HG02852 (cell line): Measurements from ENCODE around the gene BCL7B.
"Not testable (repeated sequence)": the region's sequence is repeated elsewhere in the genome, so short reads cannot be mapped to it uniquely, and the experiment has no call there.

Source experiments
- ATAC-seq: cut with Tn5 transposase; IDR thresholded peaks from one replicate; pipeline ENCODE4 v1.9.1; 2021; ENCODE audit warnings: mild to moderate bottlenecking, moderate library complexity; ENCODE audit not compliant: unreplicated experiment

The BCL7B gene

GRCh38 chr7:73537051-73537450, 20.4 kb downstream of the BCL7B start:
- ATAC-seq: no peak

GRCh38 chr7:73536479-73536878, 21.0 kb downstream of the BCL7B start:
- no peak for ATAC-seq

- ATAC-seq: not testable (repeated sequence)
Observed at GRCh38 chr7:73535918-73536317, 21.6 kb downstream of the BCL7B start.

GRCh38 chr7:73533742-73534141, 23.7 kb downstream of the BCL7B start:
- ATAC-seq: no peak

GRCh38 chr7:73532224-73532623, 25.3 kb downstream of the BCL7B start:
- no peak for ATAC-seq

GRCh38 chr7:73530800-73531199, 26.7 kb downstream of the BCL7B start:
- ATAC-seq: no peak

- no peak for ATAC-seq
Observed at GRCh38 chr7:73526896-73527821, 30.3 kb downstream of the BCL7B start.

GRCh38 chr7:73526158-73526494, 31.4 kb downstream of the BCL7B start:
- ATAC-seq: not testable (repeated sequence)

GRCh38 chr7:73522105-73522872, 35.2 kb downstream of the BCL7B start, which contains the start of gene BAZ1B:
Gene BAZ1B (minus strand): TSS chr7:73522293. CDS start chr7:73521933, 360 bp downstream.
- peak; percentile 85 for ATAC-seq

- peak; percentile 48 for ATAC-seq
Observed at GRCh38 chr7:73521636-73522104, 35.8 kb downstream of the BCL7B start.

- ATAC-seq: no peak
Observed at GRCh38 chr7:73520673-73521635, 36.5 kb downstream of the BCL7B start.

- no peak for ATAC-seq
Observed at GRCh38 chr7:73519867-73520672, 37.4 kb downstream of the BCL7B start.

- ATAC-seq: no peak
Observed at GRCh38 chr7:73518470-73518869, 39.0 kb downstream of the BCL7B start.

- no peak for ATAC-seq
Observed at GRCh38 chr7:73517241-73517995, 40.1 kb downstream of the BCL7B start.

GRCh38 chr7:73515178-73515577, 42.3 kb downstream of the BCL7B start:
- ATAC-seq: no peak

GRCh38 chr7:73512018-73512780, 45.3 kb downstream of the BCL7B start:
- no peak for ATAC-seq

GRCh38 chr7:73509463-73509862, 48.0 kb downstream of the BCL7B start:
- ATAC-seq: no peak

- ATAC-seq: no peak
Observed at GRCh38 chr7:73507556-73507955, 49.9 kb downstream of the BCL7B start.
